Activated CD4-positive, alpha-beta T cell treated with anti-CD3 and anti-CD28 coated beads, Interleukin-2, amount 50 U/mL, for 1 hour (primary cell): ENCODE measurements around the gene GALNT18.

Experiments
- DNase-seq: peaks from one replicate; pipeline ENCODE4 v3.0.0-alpha.2; 2020

GALNT18 gene

DNA sequence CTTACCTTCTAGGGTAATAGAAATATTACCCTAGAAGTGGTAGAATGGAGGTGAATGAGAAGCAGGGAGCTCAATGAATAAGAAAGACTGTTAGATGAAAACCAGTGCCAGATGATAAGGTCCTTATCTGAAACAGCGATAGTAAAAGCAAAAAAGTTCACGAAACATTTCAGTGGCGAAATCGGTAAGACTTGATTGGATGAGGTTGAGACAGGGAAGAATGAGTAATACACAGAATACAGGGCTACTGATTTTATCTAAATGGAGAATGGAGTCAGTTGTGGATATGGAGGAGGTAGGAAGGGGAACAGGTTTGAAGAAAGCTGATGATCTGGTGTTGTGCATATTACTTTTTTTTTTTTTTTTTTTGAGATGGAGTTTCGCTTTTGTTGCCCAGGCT is 96.5 kb downstream of the GALNT18 start:
- DNase-seq = no peak

- no peak for DNase-seq
Observed at GRCh38 chr11:11524436-11525061, 97.3 kb downstream of the GALNT18 start.

- DNase-seq = no peak
Observed at GRCh38 chr11:11522591-11522990, 99.2 kb downstream of the GALNT18 start.

DNA sequence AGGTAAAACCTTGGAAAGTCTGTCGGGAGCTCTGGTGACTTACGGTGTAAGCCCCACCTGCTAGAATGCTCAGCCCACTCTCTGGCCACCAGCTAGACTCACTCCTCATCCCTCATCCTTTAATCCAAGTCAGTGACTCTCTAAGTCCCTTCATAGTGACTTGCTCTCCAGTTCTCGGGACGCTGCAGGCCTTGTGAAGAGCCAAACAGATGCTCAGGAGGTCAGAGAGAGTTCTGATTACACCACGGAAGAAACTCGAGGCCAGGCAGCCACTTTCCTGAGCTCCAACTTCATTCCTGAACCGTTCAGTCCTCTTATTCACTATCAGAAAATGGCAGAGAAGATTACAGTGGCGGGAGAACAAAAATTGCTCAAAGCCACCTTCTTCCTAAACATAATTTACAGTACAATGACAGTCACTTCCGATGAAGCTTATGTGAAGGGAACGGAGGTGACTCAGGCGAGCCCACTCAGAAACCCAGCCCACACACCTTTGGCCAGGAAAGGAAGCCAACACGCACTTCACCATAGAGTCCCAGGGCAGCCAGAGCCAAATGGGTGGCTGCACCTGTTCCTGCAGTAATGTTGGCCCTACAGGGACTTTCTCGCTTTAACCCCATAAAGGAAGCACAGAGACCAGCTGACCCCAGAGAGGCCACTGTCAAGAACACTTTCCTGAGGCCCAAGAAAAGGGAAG is 100.4 kb downstream of the GALNT18 start:
- DNase-seq = no peak

DNA sequence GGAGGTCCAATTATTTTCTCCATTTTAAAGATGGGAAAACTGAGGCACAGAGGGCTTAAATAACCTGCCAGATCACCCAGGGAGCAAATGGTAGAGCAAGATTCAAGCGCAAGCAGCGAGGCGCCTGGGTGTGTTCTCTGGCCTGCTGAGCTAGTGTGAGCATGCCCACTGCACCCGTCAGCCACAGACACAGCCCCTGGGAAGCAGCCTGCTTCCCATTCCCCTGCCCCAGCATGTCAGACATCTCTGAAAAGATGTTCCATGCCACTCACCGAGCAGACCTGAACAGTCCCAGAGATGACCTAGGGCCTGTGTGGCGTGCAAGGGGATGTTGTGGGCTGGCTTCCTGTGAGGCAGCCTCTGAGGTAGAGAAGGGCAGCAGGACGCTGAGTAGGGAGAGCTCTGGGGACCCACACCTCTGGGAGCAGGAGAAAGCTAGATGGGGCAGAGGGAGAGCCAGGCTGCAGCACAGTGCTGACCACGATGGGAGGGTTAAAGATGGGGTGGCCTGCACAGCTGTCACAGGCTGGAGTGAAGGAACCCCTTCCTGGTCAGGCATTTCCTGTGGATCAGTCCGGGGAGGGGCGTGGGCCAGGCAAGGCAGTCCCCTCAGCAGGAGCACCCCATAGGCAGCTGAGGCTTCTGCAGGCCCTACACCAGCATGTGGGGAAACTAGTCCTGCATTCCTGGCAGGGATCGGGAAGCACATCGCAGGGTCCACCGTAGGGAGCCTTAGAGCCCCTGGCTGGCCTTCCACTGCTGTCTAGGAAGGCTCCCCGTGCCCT is 101.4 kb downstream of the GALNT18 start:
- no peak for DNase-seq

DNA sequence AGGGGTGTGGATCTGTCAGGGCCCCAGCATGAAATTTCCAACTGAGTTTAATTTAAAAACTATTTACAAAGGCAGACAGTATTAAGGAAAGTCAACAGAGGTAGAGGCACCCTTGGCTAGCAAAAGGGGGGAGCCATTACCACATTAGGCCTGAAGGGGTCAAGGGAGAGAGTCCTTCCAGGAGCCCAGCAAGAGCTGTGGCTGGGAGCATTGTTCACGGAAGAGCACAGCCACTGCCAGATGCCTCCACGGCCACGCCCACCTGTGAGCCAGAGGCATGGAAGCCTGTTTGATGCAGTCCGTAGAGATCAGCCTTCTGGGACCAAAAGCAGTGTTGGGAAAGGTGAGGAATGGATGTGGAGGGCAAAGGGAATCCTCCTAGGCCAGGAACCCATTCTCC is 102.6 kb downstream of the GALNT18 start:
- no peak for DNase-seq

- no peak for DNase-seq
Observed at GRCh38 chr11:11514246-11514645, 107.6 kb downstream of the GALNT18 start.

DNA sequence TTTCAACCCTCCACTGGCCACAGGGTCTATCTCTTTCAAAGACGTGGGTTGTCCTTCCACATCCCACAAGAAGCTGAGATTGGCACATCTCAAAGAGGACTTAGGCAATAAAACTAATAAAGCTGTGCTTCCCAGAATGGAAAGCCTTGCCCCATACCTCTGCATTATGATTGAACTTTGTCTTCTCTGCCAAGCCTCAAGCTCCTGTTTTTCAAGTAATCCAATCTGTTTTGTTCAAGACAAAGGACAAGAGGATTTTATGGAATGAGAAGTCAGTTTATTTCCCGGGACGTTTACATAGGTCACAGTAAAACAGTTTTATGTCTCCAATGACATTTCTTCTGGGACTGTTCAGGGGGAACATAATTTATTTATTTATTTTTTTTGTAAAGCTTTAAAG is 108.4 kb downstream of the GALNT18 start:
- DNase-seq = no peak

DNA sequence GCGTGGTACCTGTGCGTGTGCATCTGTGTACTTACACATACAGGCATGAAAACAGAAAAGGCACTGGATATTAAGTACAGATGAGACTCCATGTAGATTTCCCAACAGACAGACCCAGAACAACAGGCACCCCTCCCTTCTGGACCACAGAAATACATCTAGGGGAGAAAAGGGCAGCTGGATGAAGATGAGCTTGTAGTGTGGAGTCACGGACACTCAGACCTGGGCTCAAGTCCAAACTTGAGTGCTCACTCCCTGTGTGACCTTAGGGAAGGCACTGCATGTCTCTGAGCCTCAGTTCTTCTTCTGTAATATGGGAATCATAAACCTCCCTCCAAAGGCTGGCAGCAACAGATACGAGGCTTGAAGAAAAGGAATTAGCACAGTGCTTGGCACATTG is 108.9 kb downstream of the GALNT18 start:
- DNase-seq = no peak

DNA sequence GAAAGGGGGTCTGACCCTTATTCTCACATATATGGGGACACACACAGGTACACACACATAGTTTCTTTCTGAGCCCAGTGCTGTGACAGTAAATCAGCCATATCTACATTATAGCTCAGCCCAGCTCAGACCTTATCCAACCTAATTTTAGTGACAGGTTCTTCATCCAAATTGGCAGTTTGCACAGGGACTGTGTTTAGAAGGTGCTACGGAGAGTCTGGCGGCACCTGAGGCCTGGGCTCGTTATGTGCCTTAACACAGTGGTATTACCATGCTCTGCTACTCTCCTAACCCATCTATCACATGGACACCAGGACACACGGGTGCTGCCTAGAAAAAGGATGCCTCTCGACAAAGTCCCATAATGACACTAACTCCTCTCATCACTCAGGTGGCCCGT is 109.3 kb downstream of the GALNT18 start:
- DNase-seq = no peak

GRCh38 chr11:11512090-11512489 is 109.7 kb downstream of the GALNT18 start:
- no peak for DNase-seq

- no peak for DNase-seq
Observed at GRCh38 chr11:11510939-11511338, 110.9 kb downstream of the GALNT18 start.

DNA sequence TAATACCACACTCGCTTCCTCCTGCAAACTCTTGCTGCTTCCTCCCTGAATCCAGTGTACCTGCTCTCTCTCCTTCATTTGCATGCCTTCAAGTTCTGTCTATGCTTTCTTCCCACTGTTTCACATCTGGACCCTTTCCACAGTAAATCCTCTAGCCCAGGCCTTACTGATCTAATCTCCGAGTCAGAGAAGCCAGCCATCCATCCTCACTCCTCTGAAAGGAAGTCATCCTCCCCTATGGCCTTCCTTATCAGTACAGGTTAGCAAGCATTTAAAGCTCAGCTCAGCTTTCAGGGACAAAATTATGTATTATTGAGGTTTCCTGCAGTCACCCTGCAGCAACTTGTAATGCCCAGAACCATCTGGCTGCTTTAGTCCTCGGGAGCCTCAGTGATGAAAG is 116.1 kb downstream of the GALNT18 start:
- DNase-seq = no peak

- no peak for DNase-seq
Observed at GRCh38 chr11:11505190-11505589, 116.6 kb downstream of the GALNT18 start.

DNA sequence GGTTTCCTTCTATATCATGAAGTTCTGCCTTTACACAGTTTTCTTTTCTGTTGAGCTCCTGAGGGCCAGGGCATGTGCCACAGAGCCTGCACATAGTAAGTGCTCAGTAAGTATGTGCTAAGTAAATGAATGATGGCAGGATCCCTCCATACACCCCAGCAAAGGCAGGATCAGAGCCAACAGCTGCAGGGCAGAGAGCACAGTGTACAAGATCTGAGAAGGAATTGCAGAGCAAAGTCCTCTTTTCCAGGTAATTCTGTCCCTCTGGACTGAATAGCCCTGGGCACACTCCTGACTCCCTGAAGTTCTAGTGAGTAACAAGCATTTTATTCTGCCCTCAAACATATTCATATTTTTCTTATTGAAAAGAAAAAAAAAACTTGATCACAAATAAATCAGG is 117.7 kb downstream of the GALNT18 start:
- DNase-seq = no peak

GRCh38 chr11:11502263-11502861 is 119.4 kb downstream of the GALNT18 start:
- DNase-seq = no peak

- no peak for DNase-seq
Observed at GRCh38 chr11:11501546-11502262, 120.1 kb downstream of the GALNT18 start.

- DNase-seq = no peak
Observed at GRCh38 chr11:11500744-11501487, 120.9 kb downstream of the GALNT18 start.

GRCh38 chr11:11499300-11499699 is 122.5 kb downstream of the GALNT18 start:
- no peak for DNase-seq

DNA sequence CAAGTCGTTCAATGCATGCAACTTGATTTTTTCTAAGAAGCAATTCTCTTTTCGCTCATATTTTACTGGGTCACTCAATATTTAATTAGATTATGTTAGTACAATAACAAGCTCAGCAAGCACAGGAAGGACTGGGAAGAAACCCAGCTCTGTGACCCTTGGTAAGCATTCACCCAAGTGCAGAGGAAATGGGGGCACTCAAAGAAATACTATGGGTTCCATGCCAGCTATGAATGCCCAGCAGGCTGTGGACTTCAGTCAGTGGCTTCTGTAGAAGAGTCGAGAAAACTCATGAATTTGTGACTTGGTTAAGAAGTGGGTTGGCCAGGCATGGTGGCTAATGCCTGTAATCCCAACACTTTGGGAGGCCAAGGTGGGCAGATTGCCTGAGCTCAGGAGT is 123.6 kb downstream of the GALNT18 start:
- no peak for DNase-seq

GRCh38 chr11:11496879-11497278 is 124.9 kb downstream of the GALNT18 start:
- DNase-seq = no peak

DNA sequence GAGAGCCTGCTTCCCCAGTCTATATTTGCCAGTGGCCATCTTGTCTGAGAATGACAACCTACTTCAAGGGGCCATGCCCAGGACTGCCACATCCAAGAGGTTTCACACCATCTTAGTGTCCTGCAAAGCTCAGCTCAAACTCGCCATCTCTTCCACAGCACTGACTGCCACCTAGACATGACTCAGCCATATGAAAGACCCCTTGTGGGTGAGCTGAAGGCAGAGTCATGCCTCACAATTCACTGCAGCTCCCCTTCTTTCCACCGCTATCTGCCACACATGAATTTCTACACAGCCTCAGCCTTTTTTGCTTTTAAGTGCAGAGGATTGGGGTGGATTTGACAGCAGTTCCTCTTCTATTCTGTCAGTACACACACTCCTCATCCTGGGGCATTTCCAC is 127.5 kb downstream of the GALNT18 start:
- no peak for DNase-seq
